HEK293T (cell line): ENCODE data around the gene KRT6B.

Experiments used
- CTCF ChIA-PET: fragments of 350-600 bp; formaldehyde crosslinking; extraction: SDS; loops from one replicate; lab custom pipeline; 2021; ENCODE audit warnings: antibody characterized with exemption, inconsistent platforms; lab: Yijun Ruan, JAX
- POLR2A ChIA-PET: fragments of 350-600 bp; formaldehyde crosslinking; extraction: SDS; loops from one replicate; lab custom pipeline; 2020; ENCODE audit warnings: antibody characterized with exemption, inconsistent platforms; lab: Yijun Ruan, JAX
- DNase-seq: peaks from one replicate; pipeline ENCODE4 v3.0.0; 2012; ENCODE audit warnings: mixed read lengths; ENCODE audit errors: extremely low spot score
- ARNT ChIP-seq: fragments of 450-650 bp; IDR thresholded peaks from 2 replicates; pipeline ENCODE4 v1.6.1; 2017; ENCODE audit warnings: mild to moderate bottlenecking
- BHLHE40 ChIP-seq: fragments of 450-650 bp; IDR thresholded peaks from 2 replicates; pipeline ENCODE4 v1.6.1; 2016; ENCODE audit warnings: mild to moderate bottlenecking, moderate library complexity, borderline replicate concordance
- CTBP1 ChIP-seq: fragments of 450-650 bp; IDR thresholded peaks from 2 replicates; pipeline ENCODE4 v1.6.1; 2016; ENCODE audit warnings: borderline replicate concordance
- ELF4 ChIP-seq: fragments of 450-650 bp; IDR thresholded peaks from 2 replicates; pipeline ENCODE4 v1.6.1; 2017; ENCODE audit warnings: antibody characterized with exemption
- FOXA1 ChIP-seq: fragments of 450-650 bp; IDR thresholded peaks from 2 replicates; pipeline ENCODE4 v1.6.1; 2016; ENCODE audit warnings: mild to moderate bottlenecking
- FOXK2 ChIP-seq: fragments of 450-650 bp; IDR thresholded peaks from 2 replicates; pipeline ENCODE4 v1.6.1; 2016; ENCODE audit warnings: mild to moderate bottlenecking
- FOXM1 ChIP-seq: fragments of 450-650 bp; IDR thresholded peaks from 2 replicates; pipeline ENCODE4 v1.6.1; 2017; ENCODE audit warnings: mild to moderate bottlenecking, borderline replicate concordance
- HDGF ChIP-seq: fragments of 450-650 bp; IDR thresholded peaks from 2 replicates; pipeline ENCODE4 v1.6.1; 2017; ENCODE audit warnings: antibody characterized with exemption, borderline replicate concordance
- L3MBTL2 ChIP-seq: fragments of 450-650 bp; conservative IDR thresholded peaks from 2 replicates; pipeline ENCODE4 v1.6.1; 2016; ENCODE audit warnings: mild to moderate bottlenecking
- LEF1 ChIP-seq: fragments of 450-650 bp; IDR thresholded peaks from 2 replicates; pipeline ENCODE4 v1.6.1; 2017; ENCODE audit warnings: mild to moderate bottlenecking, borderline replicate concordance
- NFRKB ChIP-seq: fragments of 450-650 bp; IDR thresholded peaks from 2 replicates; pipeline ENCODE4 v1.6.1; 2016; ENCODE audit warnings: mild to moderate bottlenecking, moderate library complexity
- SP1 ChIP-seq: fragments of 450-650 bp; IDR thresholded peaks from 2 replicates; pipeline ENCODE4 v1.6.1; 2017
- SUZ12 ChIP-seq: fragments of 450-650 bp; IDR thresholded peaks from 2 replicates; pipeline ENCODE4 v1.6.1; 2016; ENCODE audit warnings: mild to moderate bottlenecking
- TARDBP ChIP-seq: fragments of 450-650 bp; IDR thresholded peaks from 2 replicates; pipeline ENCODE4 v1.6.1; 2016
- ZNF384 ChIP-seq: fragments of 450-650 bp; IDR thresholded peaks from 2 replicates; pipeline ENCODE4 v1.6.1; 2016
- TF ChIP-seq, protein P1 (sequence below): fragments of 450-650 bp; IDR thresholded peaks from 2 replicates; pipeline ENCODE4 v1.6.1; 2016

KRT6B gene

DNA sequence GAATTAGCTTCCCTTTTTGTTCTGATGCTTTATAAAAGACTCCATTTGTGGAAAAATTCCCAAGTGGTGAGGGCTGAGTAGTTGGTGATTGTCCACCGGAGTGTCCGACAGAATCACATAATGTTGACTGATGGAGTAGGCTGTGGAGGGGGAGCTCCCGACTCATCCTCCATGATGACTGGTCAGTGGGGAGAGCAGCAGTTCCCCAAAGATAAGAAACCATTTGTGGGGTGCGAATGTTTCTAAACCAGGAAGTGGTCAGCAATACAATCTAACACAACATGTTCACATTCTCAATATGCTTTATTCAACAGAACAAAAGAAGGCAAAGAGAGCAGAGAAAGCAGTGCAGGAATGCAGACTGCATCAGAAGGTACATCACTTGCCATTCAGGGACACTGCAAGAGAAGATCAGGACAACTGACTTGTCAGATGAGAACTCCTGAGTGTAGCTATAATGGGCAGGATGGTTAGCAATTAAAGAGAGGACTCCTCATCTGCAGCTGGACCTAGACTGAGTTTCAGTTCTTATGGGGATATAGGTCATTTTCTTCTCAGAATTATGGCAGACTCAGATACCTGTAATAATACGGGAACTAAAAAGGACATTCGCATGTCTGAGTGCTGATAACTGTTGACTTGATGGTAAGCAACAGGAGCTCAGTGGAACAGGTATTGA, 5.4 kb downstream of the KRT6B start:
- ChIA-PET CTCF (interaction anchor here (0.5 kb wide), 1 partner anchor 14 kb away, joined by 3 read pairs; no protein-coding TSS in a partner anchor), POLR2A (no interaction called here)
- TF ChIP-seq HDGF: no peak
- no peak for TF ChIP-seq ZNF384
- no peak for TF ChIP-seq TARDBP
- no peak for TF ChIP-seq ELF4
- no peak for TF ChIP-seq SUZ12
- TF ChIP-seq FOXM1: no peak
- no peak for TF ChIP-seq ARNT
- TF ChIP-seq FOXA1: no peak
- no peak for TF ChIP-seq LEF1
- no peak for TF ChIP-seq CTBP1
- no peak for TF ChIP-seq FOXK2
- TF ChIP-seq NFRKB: no peak
- no peak for TF ChIP-seq L3MBTL2
- TF ChIP-seq SP1: no peak

DNA sequence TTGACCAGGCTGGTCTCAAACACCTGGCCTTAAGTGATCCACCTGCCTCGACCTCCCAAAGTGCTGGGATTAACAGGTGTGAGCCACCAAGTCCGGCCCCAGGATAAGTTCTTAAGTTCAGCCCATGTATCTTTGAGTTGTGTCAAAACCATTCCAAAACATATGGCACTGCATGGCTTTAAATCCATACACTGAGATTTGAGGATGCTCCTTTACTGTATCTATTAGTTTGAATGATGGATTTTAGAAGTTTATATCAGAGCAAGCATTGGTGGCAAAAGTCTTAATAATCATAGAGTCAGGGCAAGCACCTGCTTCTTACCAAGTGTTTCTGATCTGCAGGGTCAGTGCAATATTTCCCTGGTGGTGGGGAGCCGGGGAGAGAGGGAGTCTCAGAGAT, 6.1 kb downstream of the KRT6B start:
- CTCF ChIA-PET: interaction anchor here (0.5 kb wide), 1 partner anchor 15 kb away, joined by 3 read pairs; no protein-coding TSS in a partner anchor
- no peak for TF ChIP-seq FOXK2
- TF ChIP-seq HDGF: no peak
- no peak for TF ChIP-seq ELF4
- TF ChIP-seq ARNT: no peak
- TF ChIP-seq CTBP1: no peak
- no peak for TF ChIP-seq SUZ12
- no peak for TF ChIP-seq FOXA1
- TF ChIP-seq SP1: no peak
- no peak for TF ChIP-seq TARDBP
- no peak for TF ChIP-seq L3MBTL2
- TF ChIP-seq, protein P1, sequence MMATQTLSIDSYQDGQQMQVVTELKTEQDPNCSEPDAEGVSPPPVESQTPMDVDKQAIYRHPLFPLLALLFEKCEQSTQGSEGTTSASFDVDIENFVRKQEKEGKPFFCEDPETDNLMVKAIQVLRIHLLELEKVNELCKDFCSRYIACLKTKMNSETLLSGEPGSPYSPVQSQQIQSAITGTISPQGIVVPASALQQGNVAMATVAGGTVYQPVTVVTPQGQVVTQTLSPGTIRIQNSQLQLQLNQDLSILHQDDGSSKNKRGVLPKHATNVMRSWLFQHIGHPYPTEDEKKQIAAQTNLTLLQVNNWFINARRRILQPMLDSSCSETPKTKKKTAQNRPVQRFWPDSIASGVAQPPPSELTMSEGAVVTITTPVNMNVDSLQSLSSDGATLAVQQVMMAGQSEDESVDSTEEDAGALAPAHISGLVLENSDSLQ: no peak
- no peak for TF ChIP-seq BHLHE40
- TF ChIP-seq LEF1: no peak
- TF ChIP-seq ZNF384: no peak
- no peak for TF ChIP-seq NFRKB
- no peak for TF ChIP-seq FOXM1
- POLR2A ChIA-PET: no interaction called here
- DNase-seq: no peak

More for the DNA sequence above, 5.4 kb downstream of the KRT6B start:
- no peak for DNase-seq

DNA sequence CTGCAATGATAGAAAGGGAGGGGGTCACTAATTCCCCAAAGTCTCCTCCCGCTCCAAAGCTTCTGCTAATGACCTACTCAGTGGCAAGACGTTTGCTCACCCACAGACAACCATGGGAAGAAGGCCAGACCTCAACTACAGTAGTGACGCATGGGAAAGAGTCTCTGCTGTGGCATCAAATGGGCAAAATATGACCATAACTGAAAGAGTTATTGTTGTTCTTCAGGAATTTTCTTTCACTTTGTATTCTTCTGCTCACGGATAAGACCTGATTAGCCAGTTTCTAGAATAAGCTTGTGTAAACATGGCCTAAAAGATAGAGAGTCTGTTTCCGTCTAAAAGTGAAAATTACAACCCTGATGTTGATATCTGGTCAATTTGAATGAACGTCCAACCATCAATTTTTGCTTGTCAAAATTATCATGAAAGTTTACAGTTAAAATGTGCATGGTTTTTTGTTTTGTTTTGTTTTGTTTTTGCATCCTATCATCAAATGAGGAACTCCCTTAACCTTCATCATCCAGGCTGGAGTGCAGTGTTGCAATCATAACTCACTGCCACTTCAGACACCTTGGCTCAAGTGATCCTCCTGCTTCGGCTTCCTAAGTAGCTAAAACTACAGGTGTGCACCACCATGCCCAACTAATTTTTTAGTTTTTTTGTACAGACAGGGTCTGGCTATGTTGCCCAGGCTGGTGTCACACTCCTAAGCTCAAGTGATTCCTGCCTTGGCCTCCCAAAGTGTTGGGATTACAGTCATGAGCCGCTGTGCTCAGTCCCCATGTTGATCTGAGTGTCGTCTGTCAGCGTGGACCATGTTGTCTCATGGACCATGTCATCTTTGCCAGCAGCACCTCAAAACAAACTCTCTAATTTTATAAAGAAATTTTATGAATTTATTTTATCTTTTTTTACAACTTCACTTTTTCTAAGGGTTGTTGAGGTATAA, 7.0 kb downstream of the KRT6B start:
- DNase-seq: no peak
- TF ChIP-seq FOXA1 (no peak), ELF4 (no peak), FOXK2 (no peak), HDGF (no peak), ARNT (no peak), LEF1 (no peak), CTBP1 (no peak)
- TF ChIP-seq, protein P1: no peak
- POLR2A ChIA-PET: no interaction called here
- CTCF ChIA-PET: no interaction called here

DNA sequence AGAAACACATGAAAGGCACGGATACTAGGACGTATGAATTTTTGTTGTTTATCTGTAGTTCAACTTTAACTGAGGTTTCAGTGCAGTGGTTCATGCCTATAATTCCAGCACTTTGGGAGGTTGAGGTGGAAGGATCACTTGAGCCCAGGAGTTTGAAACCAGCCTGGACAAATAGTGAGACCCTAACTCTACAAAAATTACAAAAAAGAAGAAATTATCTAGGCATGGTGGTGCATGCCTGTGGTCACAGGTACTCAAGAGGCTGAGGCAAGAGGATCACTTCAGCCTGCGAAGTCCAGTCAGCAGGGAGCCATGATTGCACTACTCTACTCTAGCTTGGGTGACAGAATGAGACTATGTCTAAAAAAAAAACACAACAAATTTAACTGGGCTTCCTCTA, 8.0 kb downstream of the KRT6B start:
- ChIA-PET CTCF (no interaction called here), POLR2A (no interaction called here)
- no peak for DNase-seq
- TF ChIP-seq ZNF384 (no peak), TARDBP (no peak), ELF4 (no peak), CTBP1 (no peak), FOXA1 (no peak), SUZ12 (no peak), LEF1 (no peak), BHLHE40 (no peak), FOXK2 (no peak), ARNT (no peak), HDGF (no peak), FOXM1 (no peak), L3MBTL2 (no peak), NFRKB (no peak), SP1 (no peak)
- TF ChIP-seq, protein P1: no peak

DNA sequence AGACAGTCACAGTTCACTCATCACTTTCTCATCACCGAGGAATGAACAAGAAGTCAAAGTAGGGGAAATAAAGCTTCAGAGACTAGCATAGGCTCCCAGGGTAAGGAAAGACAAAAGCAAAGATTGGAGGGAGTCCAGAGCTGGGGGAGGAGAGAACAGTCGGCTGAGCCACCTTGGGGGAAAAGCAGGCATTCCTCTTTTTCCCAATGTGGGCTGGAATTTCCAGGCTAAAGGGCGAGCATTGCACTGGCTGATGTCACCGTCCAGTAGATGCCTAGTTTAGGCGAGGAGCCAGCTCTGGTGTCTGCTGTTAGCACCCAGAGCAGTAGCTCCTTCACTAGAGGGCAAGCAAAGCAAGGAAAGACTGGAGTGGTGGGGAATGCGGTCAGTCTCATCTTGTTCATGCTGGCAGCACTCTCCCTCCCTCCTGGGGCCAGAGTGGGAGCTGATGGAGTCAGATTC, 9.3 kb downstream of the KRT6B start:
- CTCF ChIA-PET: no interaction called here
- TF ChIP-seq FOXM1 (no peak), BHLHE40 (no peak), ZNF384 (no peak), FOXA1 (no peak), NFRKB (no peak), CTBP1 (no peak), HDGF (no peak), ELF4 (no peak), FOXK2 (no peak)
- POLR2A ChIA-PET: interaction anchor here (0.6 kb wide), 1 partner anchor 438 kb away, joined by 3 read pairs; no protein-coding TSS in a partner anchor
- DNase-seq: no peak
